HepG2 (cell line): ENCODE results near the gene NAA38. TPM values are rescaled to one million over a fixed set of nuclear protein-coding genes. Genes with fewer than 3 reads are reported as not detected.

Source experiments
- AHDC1 ChIP-seq: sonication (generic); formaldehyde crosslinking; IDR thresholded peaks from 2 replicates; pipeline ENCODE4 v1.5.1; 2020; ENCODE audit warnings: mild to moderate bottlenecking, missing genetic modification reagents, borderline replicate concordance
- ARID4A ChIP-seq: sonication (generic); formaldehyde crosslinking; IDR thresholded peaks from 2 replicates; pipeline ENCODE4 v1.5.0; 2020; ENCODE audit warnings: mild to moderate bottlenecking, missing genetic modification reagents, borderline replicate concordance
- FUBP1 ChIP-seq: sonication (generic); formaldehyde crosslinking; IDR thresholded peaks from 2 replicates; pipeline ENCODE4 v1.5.1; 2020; ENCODE audit warnings: missing genetic modification reagents, mild to moderate bottlenecking, borderline replicate concordance
- GLI4 ChIP-seq: sonication (generic); formaldehyde crosslinking; IDR thresholded peaks from 2 replicates; pipeline ENCODE4 v1.5.1; 2020; ENCODE audit warnings: missing genetic modification reagents, mild to moderate bottlenecking, moderate library complexity, borderline replicate concordance
- ZHX2 ChIP-seq, 2 experiments: sonication (generic) in 1 of 2; formaldehyde crosslinking in 1 of 2; IDR thresholded peaks; 2 replicates each; pipeline versions ENCODE4 v1.6.1 to v1.9.0; 2014 to 2022; ENCODE audit warnings: antibody characterized with exemption in 1 of 2, borderline replicate concordance in 1 of 2, inconsistent platforms in 1 of 2, low read depth in 1 of 2, missing genetic modification reagents in 1 of 2
- polyA plus RNA-seq, 8 experiments: library from polyadenylated mRNA; depleted of rRNA in 3 of 8; stranded (reverse) in 7 of 8; unstranded in 1 of 8; fragments of >200 nt; fragmentation: Illumina TruSeq in 4 of 8; extraction: Trizol in 4 of 8; gene quantifications; 2 replicates each; pipeline versions ENCODE4 v1.2.1 to v1.2.3, GENCODE V29; 2011 to 2016; ENCODE audit warnings: low read depth in 4 of 8, missing spikeins in 1 of 8, mixed read lengths in 1 of 8; ENCODE audit not compliant: insufficient read depth in 1 of 8
- total RNA-seq, 5 experiments: library from RNA; depleted of rRNA; stranded (reverse); fragments of >200 nt; fragmentation: Illumina TruSeq; extraction: Trizol; gene quantifications; 2 replicates each; pipeline ENCODE4 v1.2.3, GENCODE V29; 2016; ENCODE audit warnings: low read depth in 1 of 5

The NAA38 gene
- total and polyA plus RNA-seq, 2 of the 13 experiments (the other 11 are each of a cell fraction or from before 2014, with no cell fraction given) = 46.9 to 91.6 TPM

GRCh38 chr17:7851438-7852261 is 5.7 kb downstream of the NAA38 start (continued):
- no peak for TF ChIP-seq FUBP1 (CRISPR knock-in tag)
- TF ChIP-seq GLI4 = no peak
- no peak for TF ChIP-seq AHDC1 (CRISPR knock-in tag)
- peak; percentile 54; the same call in 1 of the 2 replicates for TF ChIP-seq ZHX2 (IDR thresholded peaks at IDR 0.05; ENCODE audit: low read depth)
- TF ChIP-seq ZHX2 (CRISPR knock-in tag; IDR thresholded peaks at IDR 0.05; ENCODE audit: borderline replicate concordance) = no peak
- TF ChIP-seq ARID4A (CRISPR knock-in tag) = peak; percentile 71; the same call in 1 of the 2 replicates
